HCT116 (cell line): ENCODE measurements around the gene RNF151. TPM values are rescaled to one million over a fixed set of nuclear protein-coding genes. Genes with fewer than 3 reads are reported as not detected.

Experiments used
- ATAC-seq: fragments of 200-7000 bp; cut with Tn5 transposase; 2 replicates; pipeline ENCODE4 v1.9.1; 2020; ENCODE audit warnings: mild to moderate bottlenecking, moderate library complexity
- BruUV-seq: library from RNA; stranded (reverse); fragments of 400-500 nt; replicated peaks from 2 replicates; lab custom pipeline; 2021; lab: Mats Ljungman, UMichigan
- CTCF ChIA-PET: fragments of 300-600 bp; sonication (Branson Sonifier 250); formaldehyde crosslinking; loops from one replicate; lab custom pipeline; 2021; ENCODE audit warnings: antibody characterized with exemption; lab: Charles Lee
- POLR2A ChIA-PET: fragments of 300-600, 350-600 bp; sonication (Branson Sonifier 250); formaldehyde crosslinking; loops from one replicate; lab custom pipeline; 2021; ENCODE audit warnings: antibody characterized with exemption; lab: Charles Lee
- RAD21 ChIA-PET, 2 experiments: fragments of 300-600 bp; sonication (Branson Sonifier 250); formaldehyde crosslinking; loops; one replicate each; lab custom pipeline; 2023; ENCODE audit warnings: low total read pairs in 2 of 2; ENCODE audit not compliant: uncharacterized antibody in 2 of 2, unreplicated experiment in 2 of 2, low non-redundant PET in 1 of 2; lab: Charles Lee
- DNase-seq: peaks from one replicate; pipeline ENCODE4 v3.0.0-alpha.2; 2010; ENCODE audit warnings: low read depth, low spot score
- H2AFZ ChIP-seq: fragments of 200-600 bp; shearing (Covaris generic), sonication (generic); 2 replicates; pipeline ENCODE4 v1.6.1; 2017; ENCODE audit warnings: low read depth, mixed run types, mixed read lengths, antibody characterized with exemption, low read length; ENCODE audit not compliant: poor library complexity, severe bottlenecking
- H3K27ac ChIP-seq: 2 replicates; pipeline ENCODE4 v1.5.1; 2012; ENCODE audit warnings: low read depth, low read length
- H3K27me3 ChIP-seq: fragments of 200-600 bp; sonication (generic); 2 replicates; pipeline ENCODE4 v1.6.1; 2016; ENCODE audit warnings: mixed run types, low read length, mixed read lengths; ENCODE audit not compliant: insufficient read depth
- H3K36me3 ChIP-seq, 2 experiments: fragments of 200-500 bp in 1 of 2; fragments of 200-600 bp in 1 of 2; sonication (Bioruptor generic) in 1 of 2; sonication (generic) in 1 of 2; 2 replicates each; pipeline versions ENCODE4 v1.5.1 to v1.6.1; 2014 to 2016; ENCODE audit warnings: low read length in 2 of 2, inconsistent platforms in 1 of 2, mixed read lengths in 1 of 2, mixed run types in 1 of 2; ENCODE audit not compliant: insufficient read depth in 2 of 2, control insufficient read depth in 1 of 2
- H3K4me1 ChIP-seq, 2 experiments: fragments of 200-600 bp in 1 of 2; sonication (generic) in 1 of 2; 2 replicates each; pipeline versions ENCODE4 v1.5.1 to v1.6.1; 2012 to 2017; ENCODE audit warnings: low read length in 2 of 2, inconsistent platforms in 1 of 2, mild to moderate bottlenecking in 1 of 2, mixed read lengths in 1 of 2, mixed run types in 1 of 2, moderate library complexity in 1 of 2; ENCODE audit not compliant: insufficient read depth in 2 of 2, control insufficient read depth in 1 of 2
- H3K4me2 ChIP-seq: fragments of 200-600 bp; sonication (generic); 2 replicates; pipeline ENCODE4 v1.6.1; 2017; ENCODE audit warnings: mixed run types, low read length, mixed read lengths
- H3K4me3 ChIP-seq, 2 experiments: fragments of 200-600 bp in 1 of 2; sonication (generic) in 1 of 2; replicated peaks in 1 of 2; 2 replicates each; pipeline ENCODE4 v1.5.1; 2011 to 2016; ENCODE audit warnings: low read length in 2 of 2, control low read depth in 1 of 2, low read depth in 1 of 2, mild to moderate bottlenecking in 1 of 2, mixed read lengths in 1 of 2, mixed run types in 1 of 2
- H3K79me2 ChIP-seq: fragments of 200-600 bp; sonication (generic); 2 replicates; pipeline ENCODE4 v1.6.1; 2017; ENCODE audit warnings: mild to moderate bottlenecking, mixed run types, low read length, moderate library complexity, mixed read lengths; ENCODE audit not compliant: insufficient read depth
- H3K9ac ChIP-seq: fragments of 200-600 bp; sonication (generic); 2 replicates; pipeline ENCODE4 v1.6.1; 2016; ENCODE audit warnings: low read length, mixed read lengths
- H3K9me2 ChIP-seq: fragments of 200-600 bp; sonication (generic), shearing (Covaris generic); 2 replicates; pipeline ENCODE4 v1.6.1; 2017; ENCODE audit warnings: mixed run types, mild to moderate bottlenecking, moderate library complexity; ENCODE audit not compliant: insufficient read depth
- H3K9me3 ChIP-seq, 2 experiments: fragments of 200-500 bp in 1 of 2; fragments of 200-600 bp in 1 of 2; sonication (Bioruptor generic) in 1 of 2; sonication (generic) in 1 of 2; 2 replicates each; pipeline ENCODE4 v1.6.1; 2014 to 2017; ENCODE audit warnings: low read length in 2 of 2, mixed read lengths in 2 of 2, inconsistent platforms in 1 of 2, low read depth in 1 of 2, mild to moderate bottlenecking in 1 of 2, mixed run types in 1 of 2, moderate library complexity in 1 of 2; ENCODE audit not compliant: control insufficient read depth in 1 of 2, insufficient read depth in 1 of 2
- H4K20me1 ChIP-seq: fragments of 200-600 bp; sonication (generic), shearing (Covaris generic); 2 replicates; pipeline ENCODE4 v1.6.1; 2017; ENCODE audit warnings: mixed run types, mild to moderate bottlenecking, moderate library complexity; ENCODE audit not compliant: insufficient read depth
- POLR2A ChIP-seq: IDR thresholded peaks from 2 replicates; pipeline ENCODE4 v1.7.0; 2011; ENCODE audit warnings: borderline replicate concordance; ENCODE audit not compliant: insufficient read depth, insufficient read length; ENCODE audit errors: extremely low read depth
- POLR2AphosphoS5 ChIP-seq: IDR thresholded peaks from 2 replicates; pipeline ENCODE4 v1.6.1; 2011; ENCODE audit warnings: mild to moderate bottlenecking, low read depth, low read length, moderate library complexity
- intact Hi-C: fragments of 100-400 bp; cut with micrococcal nuclease; formaldehyde crosslinking; loops from 2 replicates; pipeline ENCODE4 v1.10.0; 2022
- total RNA-seq: library from RNA; stranded (reverse); gene quantifications from one replicate; pipeline ENCODE4 v1.2.1, GENCODE V29; 2021; ENCODE audit not compliant: unreplicated experiment
- TF ChIP-seq, protein P1 (sequence below), 3 experiments: fragments of 200-600 bp in 1 of 3; sonication (generic) in 1 of 3; IDR thresholded peaks in 2 of 3; conservative IDR thresholded peaks in 1 of 3; 2 replicates each; pipeline ENCODE4 v1.5.1; 2012 to 2017; ENCODE audit warnings: low read depth in 2 of 3, low read length in 2 of 3, antibody characterized with exemption in 1 of 3, borderline replicate concordance in 1 of 3, control low read depth in 1 of 3, mild to moderate bottlenecking in 1 of 3, mixed read lengths in 1 of 3, mixed run types in 1 of 3, moderate library complexity in 1 of 3; ENCODE audit not compliant: insufficient read depth in 1 of 3
- TF ChIP-seq, protein P2 (sequence below): IDR thresholded peaks from 2 replicates; pipeline ENCODE4 v1.6.1; 2011; ENCODE audit warnings: mild to moderate bottlenecking, low read length, moderate library complexity; ENCODE audit not compliant: insufficient replicate concordance; ENCODE audit errors: extremely low read depth
- TF ChIP-seq, protein P3 (sequence below): IDR thresholded peaks from 2 replicates; pipeline ENCODE4 v1.6.1; 2012

The RNF151 gene
- total RNA-seq, 1 experiment from 2014 or later = 0.30 TPM

DNA sequence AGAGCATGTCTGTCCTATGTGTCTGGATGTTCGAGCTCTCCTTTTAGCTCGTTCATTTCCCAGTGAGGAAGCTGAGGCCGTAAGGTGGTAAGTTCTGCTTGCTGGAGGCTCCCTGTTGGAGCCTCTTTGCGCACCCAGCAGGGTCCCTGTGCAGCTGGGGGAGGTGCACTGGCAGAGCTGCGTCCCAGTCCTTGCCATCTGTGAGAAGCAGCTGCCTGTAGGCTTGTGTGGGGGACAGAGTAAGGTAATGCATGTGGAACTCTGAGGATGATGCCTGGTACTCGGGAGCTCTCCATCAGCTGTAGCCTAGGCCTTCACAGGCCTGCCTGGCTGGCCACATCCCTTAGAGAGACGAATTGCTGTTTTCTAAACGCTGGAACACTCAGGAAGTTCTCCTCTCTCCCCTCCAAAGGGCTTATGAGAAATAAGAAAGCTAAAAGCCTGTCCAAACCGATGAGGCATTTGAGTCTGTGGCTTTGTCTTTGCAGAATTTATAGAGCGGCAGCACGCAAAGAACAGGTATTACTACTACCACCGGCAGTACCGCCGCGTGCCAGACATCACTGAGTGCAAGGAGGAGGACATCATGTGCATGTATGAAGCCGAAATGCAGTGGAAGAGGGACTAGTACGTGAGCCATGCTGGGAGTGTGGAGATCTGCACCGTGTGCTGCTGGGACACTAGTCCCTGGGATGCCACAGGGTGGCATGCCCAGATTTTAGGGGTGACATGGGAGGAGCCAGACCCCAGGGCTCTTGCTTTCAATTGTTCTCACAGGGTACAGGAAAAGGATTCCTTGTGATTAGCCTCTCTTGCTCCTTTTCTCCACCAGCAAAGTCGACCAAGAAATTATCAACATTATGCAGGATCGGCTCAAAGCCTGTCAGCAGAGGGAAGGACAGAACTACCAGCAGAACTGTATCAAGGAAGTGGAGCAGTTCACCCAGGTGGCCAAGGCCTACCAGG lies 5.7 kb upstream of the RNF151 start:
- intact Hi-C loops = no loop called here
- peaks cover 62% of the 10 kb centered on the region for H3K79me2 ChIP-seq
- H3K36me3 ChIP-seq = peaks cover 6 to 20% of the 10 kb centered on the region in 2 experiments
- POLR2A ChIA-PET = interaction anchor here (0.6 to 3.2 kb wide), 11 partner anchors 9 to 194 kb away, joined by 3 to 21 read pairs (median 4); partner anchors contain the start of genes MSRB1, NUBP2, SPSB3 and TBL3
- H3K9me3 ChIP-seq = no peaks in the 10 kb centered on the region
- H3K27ac ChIP-seq = peak overlapping the region; percentile 88
- H3K4me1 ChIP-seq = peaks cover 9 to 44% of the 10 kb centered on the region in 2 experiments
- RAD21 ChIA-PET = no interaction called here
- peaks cover 11% of the 10 kb centered on the region; the same call in 1 of the 2 replicates for H4K20me1 ChIP-seq
- peak overlapping the region; percentile 88 for H3K4me2 ChIP-seq
- no peaks in the 10 kb centered on the region for H3K9me2 ChIP-seq
- ATAC-seq (peak; percentile 31), DNase-seq (peak; percentile 64)
- no peak overlapping the region for H2AFZ ChIP-seq
- H3K27me3 ChIP-seq = no peaks in the 10 kb centered on the region
- TF ChIP-seq POLR2A = peak; percentile 94
- TF ChIP-seq, protein P1, sequence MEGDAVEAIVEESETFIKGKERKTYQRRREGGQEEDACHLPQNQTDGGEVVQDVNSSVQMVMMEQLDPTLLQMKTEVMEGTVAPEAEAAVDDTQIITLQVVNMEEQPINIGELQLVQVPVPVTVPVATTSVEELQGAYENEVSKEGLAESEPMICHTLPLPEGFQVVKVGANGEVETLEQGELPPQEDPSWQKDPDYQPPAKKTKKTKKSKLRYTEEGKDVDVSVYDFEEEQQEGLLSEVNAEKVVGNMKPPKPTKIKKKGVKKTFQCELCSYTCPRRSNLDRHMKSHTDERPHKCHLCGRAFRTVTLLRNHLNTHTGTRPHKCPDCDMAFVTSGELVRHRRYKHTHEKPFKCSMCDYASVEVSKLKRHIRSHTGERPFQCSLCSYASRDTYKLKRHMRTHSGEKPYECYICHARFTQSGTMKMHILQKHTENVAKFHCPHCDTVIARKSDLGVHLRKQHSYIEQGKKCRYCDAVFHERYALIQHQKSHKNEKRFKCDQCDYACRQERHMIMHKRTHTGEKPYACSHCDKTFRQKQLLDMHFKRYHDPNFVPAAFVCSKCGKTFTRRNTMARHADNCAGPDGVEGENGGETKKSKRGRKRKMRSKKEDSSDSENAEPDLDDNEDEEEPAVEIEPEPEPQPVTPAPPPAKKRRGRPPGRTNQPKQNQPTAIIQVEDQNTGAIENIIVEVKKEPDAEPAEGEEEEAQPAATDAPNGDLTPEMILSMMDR (IDR thresholded peaks at IDR 0.05 in 2 of 3, conservative IDR thresholded peaks at IDR 0.05 in 1 of 3; ENCODE audit: borderline replicate concordance in 1 of 3, insufficient read depth in 1 of 3, low read depth in 2 of 3, low read length in 2 of 3) = no peak
- TF ChIP-seq, protein P2, sequence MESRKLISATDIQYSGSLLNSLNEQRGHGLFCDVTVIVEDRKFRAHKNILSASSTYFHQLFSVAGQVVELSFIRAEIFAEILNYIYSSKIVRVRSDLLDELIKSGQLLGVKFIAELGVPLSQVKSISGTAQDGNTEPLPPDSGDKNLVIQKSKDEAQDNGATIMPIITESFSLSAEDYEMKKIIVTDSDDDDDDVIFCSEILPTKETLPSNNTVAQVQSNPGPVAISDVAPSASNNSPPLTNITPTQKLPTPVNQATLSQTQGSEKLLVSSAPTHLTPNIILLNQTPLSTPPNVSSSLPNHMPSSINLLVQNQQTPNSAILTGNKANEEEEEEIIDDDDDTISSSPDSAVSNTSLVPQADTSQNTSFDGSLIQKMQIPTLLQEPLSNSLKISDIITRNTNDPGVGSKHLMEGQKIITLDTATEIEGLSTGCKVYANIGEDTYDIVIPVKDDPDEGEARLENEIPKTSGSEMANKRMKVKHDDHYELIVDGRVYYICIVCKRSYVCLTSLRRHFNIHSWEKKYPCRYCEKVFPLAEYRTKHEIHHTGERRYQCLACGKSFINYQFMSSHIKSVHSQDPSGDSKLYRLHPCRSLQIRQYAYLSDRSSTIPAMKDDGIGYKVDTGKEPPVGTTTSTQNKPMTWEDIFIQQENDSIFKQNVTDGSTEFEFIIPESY = peak; percentile 6
- TF ChIP-seq POLR2AphosphoS5 = peak; percentile 79
- TF ChIP-seq, protein P3, sequence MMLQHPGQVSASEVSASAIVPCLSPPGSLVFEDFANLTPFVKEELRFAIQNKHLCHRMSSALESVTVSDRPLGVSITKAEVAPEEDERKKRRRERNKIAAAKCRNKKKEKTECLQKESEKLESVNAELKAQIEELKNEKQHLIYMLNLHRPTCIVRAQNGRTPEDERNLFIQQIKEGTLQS = no peak
- CTCF ChIA-PET = interaction anchor here (1.2 to 1.7 kb wide), 2 partner anchors 97 to 179 kb away, joined by 3 to 5 read pairs; no protein-coding TSS in a partner anchor
- H3K9ac ChIP-seq = peak overlapping the region; percentile 98
- H3K4me3 ChIP-seq = peak overlapping the region; percentile 81 to 89
- BruUV-seq = TSS peak; percentile 29
